Fibroblast of pulmonary artery (primary cell): ENCODE results near the gene FHL1.

ENCODE experiments used
- DNase-seq: peaks from one replicate; pipeline ENCODE4 v3.0.0-alpha.2; 2010; ENCODE audit warnings: low read depth
- H3K4me3 ChIP-seq: replicated peaks from 2 replicates; pipeline ENCODE4 v1.5.1; 2011; ENCODE audit warnings: low read depth, mild to moderate bottlenecking, control low read depth, low read length, moderate library complexity
- CTCF ChIP-seq: IDR thresholded peaks from 2 replicates; pipeline ENCODE4 v1.5.1; 2011; ENCODE audit warnings: mild to moderate bottlenecking, control low read depth, low read length, inconsistent platforms; ENCODE audit errors: missing control alignments

FHL1 gene

GRCh38 chrX:136250191-136251040 is 103.1 kb downstream of the FHL1 start:
- H3K4me3 ChIP-seq: peak overlapping the region; percentile 66
- no peak for DNase-seq
- TF ChIP-seq CTCF: no peak

GRCh38 chrX:136251041-136251991 is 104.0 kb downstream of the FHL1 start, which contains the start of gene MAP7D3:
Gene MAP7D3 (minus strand): TSS chrX:136251400. CDS start chrX:136251358, 42 bp downstream.
- peak; percentile 46 for DNase-seq
- TF ChIP-seq CTCF: no peak

GRCh38 chrX:136255541-136255940 is 108.2 kb downstream of the FHL1 start:
- no peak overlapping the region for H3K4me3 ChIP-seq
- no peak for TF ChIP-seq CTCF
- no peak for DNase-seq

More at GRCh38 chrX:136251041-136251991, 104.0 kb downstream of the FHL1 start, which contains the start of gene MAP7D3:
- H3K4me3 ChIP-seq: peak within 1 kb of the TSS; percentile 66

- DNase-seq: no peak
- no peak for TF ChIP-seq CTCF
- no peak overlapping the region for H3K4me3 ChIP-seq
These were observed 108.7 kb downstream of the FHL1 start for GRCh38 chrX:136256026-136256425.

- H3K4me3 ChIP-seq: no peak overlapping the region
- DNase-seq: no peak
- TF ChIP-seq CTCF: no peak
These were observed 111.6 kb downstream of the FHL1 start for GRCh38 chrX:136258951-136259350.

GRCh38 chrX:136259543-136259942 is 112.2 kb downstream of the FHL1 start:
- no peak overlapping the region for H3K4me3 ChIP-seq
- no peak for TF ChIP-seq CTCF
- DNase-seq: peak; percentile 76
